Stromal cell of bone marrow (primary cell): Measurements from ENCODE around the gene MBTD1.
A peak's percentile ranks its signal among the peaks of the same experiment; 100 is the strongest.
"Not testable (repeated sequence)": the region's sequence is repeated elsewhere in the genome, so short reads cannot be mapped to it uniquely, and the experiment has no call there.

Experiments used
- DNase-seq: peaks from one replicate; pipeline ENCODE4 v3.0.0-alpha.2; 2012; ENCODE audit warnings: low read depth

MBTD1 gene

GRCh38 chr17:51255673-51256072, 4.2 kb downstream of the MBTD1 start:
- DNase-seq: no peak

GRCh38 chr17:51251010-51251409, 8.8 kb downstream of the MBTD1 start:
- no peak for DNase-seq

DNA sequence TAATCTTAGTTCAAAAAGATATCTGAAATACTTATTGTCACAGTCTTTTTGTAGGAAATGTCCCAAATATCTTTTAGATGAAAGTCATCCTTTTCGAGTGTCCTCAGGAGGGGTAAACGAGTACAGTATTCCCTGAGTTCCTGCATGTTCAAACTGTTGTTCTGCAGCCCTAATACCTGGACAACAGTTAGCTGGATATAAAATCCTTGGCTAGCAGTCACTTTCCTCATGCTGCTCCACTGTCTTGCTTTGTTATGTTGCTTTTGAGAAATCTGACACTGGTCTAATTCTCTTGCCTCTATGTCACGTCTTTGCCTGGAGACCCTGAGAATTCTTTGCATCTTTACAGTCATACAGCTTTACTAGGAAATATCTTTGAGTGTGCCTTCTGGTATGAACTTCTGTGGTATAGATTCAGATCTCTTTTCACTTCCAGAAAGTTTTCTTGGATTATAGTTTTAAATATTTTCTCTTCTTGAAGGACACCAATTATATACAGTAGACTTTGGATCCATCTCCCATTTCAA, 9.5 kb downstream of the MBTD1 start:
- no peak for DNase-seq

DNA sequence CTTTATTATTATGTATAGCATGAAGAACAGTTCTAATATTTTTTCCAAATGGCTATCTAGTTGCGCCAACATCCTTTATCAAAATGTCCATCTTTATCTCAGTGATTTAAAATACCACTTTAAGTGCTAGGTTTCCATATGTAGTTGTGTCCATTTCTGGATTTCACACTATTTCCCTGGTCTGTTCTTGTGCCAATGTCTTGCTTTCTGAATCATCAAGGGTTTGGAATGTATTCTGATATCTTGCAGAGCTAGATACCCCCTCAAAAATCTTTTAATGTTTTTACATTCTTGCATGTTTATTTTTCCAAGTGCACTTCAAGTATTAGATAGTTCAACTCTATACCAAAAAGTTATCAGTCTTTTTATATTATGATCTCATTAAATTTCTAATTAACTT, 14.3 kb downstream of the MBTD1 start:
- DNase-seq: no peak

GRCh38 chr17:51244041-51244440, 15.8 kb downstream of the MBTD1 start:
- no peak for DNase-seq

- DNase-seq: no peak
These were observed 19.6 kb downstream of the MBTD1 start for GRCh38 chr17:51240275-51240674.

GRCh38 chr17:51238255-51238887, 21.5 kb downstream of the MBTD1 start:
- DNase-seq: no peak

- DNase-seq: no peak
These were observed 25.7 kb downstream of the MBTD1 start for GRCh38 chr17:51234162-51234561.

GRCh38 chr17:51231999-51232398, 27.9 kb downstream of the MBTD1 start:
- no peak for DNase-seq

DNA sequence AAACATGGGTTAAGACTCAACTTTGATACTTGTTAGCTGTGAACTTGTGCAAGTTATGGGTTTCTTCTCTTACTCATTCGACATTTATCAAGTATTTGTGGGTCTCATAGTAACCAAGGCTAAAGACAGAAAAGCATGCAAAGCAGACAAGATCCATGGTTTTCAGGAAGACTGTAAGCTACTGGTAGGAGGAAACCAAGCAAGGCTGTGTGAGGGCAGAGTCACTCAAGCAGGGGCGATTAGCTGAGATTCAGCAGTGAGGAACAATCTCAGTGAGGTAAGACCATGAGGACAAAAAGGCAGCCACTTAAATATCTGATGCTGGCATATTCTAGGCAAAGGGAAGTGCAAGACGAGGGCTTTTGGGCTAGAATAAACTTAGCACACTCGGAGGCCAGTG, 29.5 kb downstream of the MBTD1 start:
- DNase-seq: peak; percentile 21

- DNase-seq: no peak
These were observed 30.0 kb downstream of the MBTD1 start for GRCh38 chr17:51229889-51230288.

- peak; percentile 32 for DNase-seq
These were observed 31.7 kb downstream of the MBTD1 start for GRCh38 chr17:51228161-51228560.

DNA sequence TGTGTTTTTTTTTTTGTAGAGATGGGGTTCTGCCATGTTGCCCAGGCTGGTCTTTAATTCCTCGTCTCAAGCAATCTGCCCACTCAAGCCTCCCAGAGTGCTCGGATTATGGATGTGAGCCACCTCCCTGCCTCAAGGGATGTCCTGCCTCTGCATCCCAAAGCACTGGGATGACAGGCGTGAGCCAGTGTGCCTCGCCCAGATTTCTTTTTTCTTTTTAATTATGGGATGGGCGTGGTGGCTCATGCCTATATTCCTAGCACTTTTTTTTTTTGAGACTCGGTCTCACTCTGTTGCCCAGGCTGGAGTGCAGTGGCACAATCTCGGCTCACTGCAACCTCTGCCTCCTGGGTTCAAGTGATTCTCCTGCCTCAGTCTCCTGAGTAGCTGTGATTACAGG, 34.3 kb downstream of the MBTD1 start:
- DNase-seq: not testable (repeated sequence)

- DNase-seq: no peak
These were observed 35.2 kb downstream of the MBTD1 start for GRCh38 chr17:51224402-51225262.

DNA sequence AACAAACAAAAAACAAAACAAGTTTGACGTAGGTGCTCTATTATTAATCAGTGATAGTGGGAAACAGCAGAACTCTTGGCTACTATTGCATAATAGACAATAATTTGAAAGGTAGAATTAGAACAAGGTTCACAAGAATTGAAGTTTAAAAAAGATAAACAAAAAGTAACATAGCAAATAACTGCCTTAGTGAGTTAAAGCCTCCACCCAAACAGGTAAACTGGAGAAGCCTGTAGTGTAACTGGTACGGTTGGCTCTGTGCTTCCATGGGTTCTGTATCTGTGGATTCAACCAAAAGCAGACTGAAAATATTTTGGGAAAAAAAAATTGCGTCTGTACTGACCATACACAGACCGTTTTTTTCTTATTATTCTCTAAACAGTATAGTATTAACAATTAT, 38.5 kb downstream of the MBTD1 start:
- DNase-seq: no peak

- no peak for DNase-seq
These were observed 41.9 kb downstream of the MBTD1 start for GRCh38 chr17:51217946-51218345.

DNA sequence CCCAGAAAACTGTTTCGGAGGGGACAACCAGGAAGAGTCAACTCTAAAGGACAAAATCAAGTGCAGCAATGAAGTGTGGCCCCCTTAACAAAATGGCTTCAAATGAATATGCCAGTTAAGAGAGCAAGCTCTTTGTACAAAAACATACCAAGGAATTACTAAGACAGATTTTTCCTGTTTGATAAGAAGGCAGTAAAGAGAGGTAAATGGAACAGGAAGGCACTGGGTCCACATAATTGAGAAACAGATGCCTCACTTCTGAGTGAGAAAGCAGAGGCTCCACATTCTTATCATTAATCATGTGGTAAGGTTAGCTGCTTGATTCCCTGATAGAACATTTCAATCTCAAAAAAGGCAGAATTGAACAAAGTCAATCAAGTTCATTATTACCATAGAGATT, 44.9 kb downstream of the MBTD1 start:
- DNase-seq: no peak

GRCh38 chr17:51203838-51204237, 56.0 kb downstream of the MBTD1 start:
- no peak for DNase-seq

- DNase-seq: no peak
These were observed 59.0 kb downstream of the MBTD1 start for GRCh38 chr17:51200846-51201245.

- no peak for DNase-seq
These were observed 59.6 kb downstream of the MBTD1 start for GRCh38 chr17:51200295-51200694.

DNA sequence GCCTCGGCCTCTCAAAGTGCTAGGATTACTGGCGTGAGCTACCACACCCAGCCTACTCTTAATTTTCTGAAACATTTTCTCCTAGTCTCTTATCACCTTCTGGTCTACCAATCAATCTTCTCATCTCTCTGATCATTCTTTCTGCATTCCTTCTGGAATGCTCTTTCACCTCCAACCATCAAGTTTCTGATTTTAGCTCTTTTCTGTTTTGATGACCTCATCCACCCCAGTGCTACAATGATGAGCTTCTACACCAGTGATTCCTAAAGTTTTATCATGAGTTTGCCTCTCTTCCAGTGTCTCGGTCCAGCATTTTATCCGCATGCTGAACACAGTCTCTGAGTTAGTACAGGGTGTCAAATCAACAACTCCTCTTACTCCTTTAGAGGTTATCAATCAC, 62.1 kb downstream of the MBTD1 start:
- DNase-seq: no peak

DNA sequence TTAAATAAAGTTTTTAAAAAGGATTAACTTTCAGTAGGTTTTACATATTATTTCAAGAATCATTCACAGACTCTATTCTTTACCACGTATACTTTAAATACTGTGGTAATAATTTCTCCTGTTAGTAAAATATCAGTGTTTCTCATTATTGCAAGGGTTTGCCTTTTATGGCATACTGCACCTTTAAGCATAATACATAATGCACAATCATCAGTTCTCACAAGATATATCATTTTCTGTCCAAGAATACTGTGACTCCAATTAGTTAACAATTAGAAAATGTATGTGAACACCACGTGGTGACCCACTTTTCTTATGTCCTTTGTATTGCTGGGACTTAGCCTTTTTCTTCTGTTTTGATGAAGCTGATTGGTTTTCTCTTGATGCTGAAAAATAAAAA, 68.0 kb downstream of the MBTD1 start:
- DNase-seq: no peak

DNA sequence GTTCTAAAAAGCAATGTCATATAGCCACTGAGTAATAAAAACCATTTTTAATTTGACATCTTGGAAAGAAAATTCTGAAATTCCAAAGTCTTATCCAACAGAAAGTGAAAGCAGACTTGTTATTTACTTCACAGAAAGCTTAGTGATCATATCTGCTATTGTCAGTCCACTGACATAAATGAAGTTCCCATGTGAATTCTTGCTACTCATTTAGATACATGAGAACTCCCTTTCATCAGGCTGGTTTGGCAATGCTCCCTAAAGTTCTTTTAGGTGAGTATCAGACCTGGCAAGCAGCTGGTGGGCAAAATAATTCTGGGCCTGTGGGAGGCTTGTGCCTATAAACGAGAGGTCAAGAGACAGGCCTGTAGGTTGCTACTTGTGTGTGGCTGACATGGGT, 70.2 kb downstream of the MBTD1 start:
- no peak for DNase-seq
